OCI-LY7 (cell line): ENCODE results near the gene ARFGAP1. TPM values are rescaled to one million over a fixed set of nuclear protein-coding genes. Genes with fewer than 3 reads are reported as not detected.

Source experiments
- BruUV-seq: library from RNA; stranded (reverse); fragments of 400-500 nt; replicated peaks from 2 replicates; lab custom pipeline; 2021; lab: Mats Ljungman, UMichigan
- CTCF ChIA-PET: fragments of 300-600 bp; sonication (Branson Sonifier 250); formaldehyde crosslinking; loops from one replicate; lab custom pipeline; 2022; ENCODE audit warnings: antibody characterized with exemption; ENCODE audit not compliant: unreplicated experiment; lab: Charles Lee
- POLR2A ChIA-PET: fragments of 300-600 bp; sonication (Branson Sonifier 250); formaldehyde crosslinking; loops from one replicate; lab custom pipeline; 2022; ENCODE audit warnings: antibody characterized with exemption; lab: Charles Lee
- DNase-seq: peaks from one replicate; pipeline ENCODE4 v3.0.0-alpha.2; 2015; ENCODE audit warnings: low spot score
- H2AFZ ChIP-seq: fragments of 200-600 bp; sonication (generic), shearing (Covaris generic); 2 replicates; pipeline ENCODE4 v1.6.1; 2014; ENCODE audit warnings: mild to moderate bottlenecking, antibody characterized with exemption, low read length, moderate library complexity
- H3K27ac ChIP-seq: fragments of 200-600 bp; sonication (generic); 2 replicates; pipeline ENCODE4 v1.5.1; 2014; ENCODE audit warnings: mixed run types, low read depth, mild to moderate bottlenecking, moderate library complexity, low read length, inconsistent platforms; ENCODE audit not compliant: poor library complexity, severe bottlenecking
- H3K36me3 ChIP-seq: fragments of 200-600 bp; sonication (generic); 2 replicates; pipeline ENCODE4 v1.6.1; 2014; ENCODE audit warnings: mild to moderate bottlenecking, antibody characterized with exemption, low read length, moderate library complexity, mixed read lengths; ENCODE audit not compliant: insufficient read depth
- H3K4me1 ChIP-seq: fragments of 200-600 bp; sonication (generic); 2 replicates; pipeline ENCODE4 v1.5.1; 2014; ENCODE audit warnings: mild to moderate bottlenecking, low read length; ENCODE audit not compliant: insufficient read depth, poor library complexity, severe bottlenecking
- H3K4me2 ChIP-seq: fragments of 200-600 bp; sonication (generic); 2 replicates; pipeline ENCODE4 v1.6.1; 2014; ENCODE audit warnings: mild to moderate bottlenecking, low read length
- H3K4me3 ChIP-seq: fragments of 200-600 bp; sonication (generic); 2 replicates; pipeline ENCODE4 v1.5.1; 2014; ENCODE audit warnings: mild to moderate bottlenecking, low read depth, low read length; ENCODE audit not compliant: poor library complexity, severe bottlenecking
- H3K79me2 ChIP-seq: fragments of 200-600 bp; sonication (generic); 2 replicates; pipeline ENCODE4 v1.6.1; 2016; ENCODE audit warnings: low read depth, mild to moderate bottlenecking, low read length, moderate library complexity, mixed read lengths; ENCODE audit not compliant: insufficient read depth
- H3K9me2 ChIP-seq: fragments of 200-600 bp; sonication (generic); 2 replicates; pipeline ENCODE4 v1.6.1; 2016; ENCODE audit warnings: mild to moderate bottlenecking, low read length, mixed read lengths; ENCODE audit not compliant: insufficient read depth
- H3K9me3 ChIP-seq: fragments of 200-600 bp; sonication (generic); 2 replicates; pipeline ENCODE4 v1.6.1; 2014; ENCODE audit warnings: mild to moderate bottlenecking, mixed run types, low read length, mixed read lengths
- H4K20me1 ChIP-seq: fragments of 200-600 bp; sonication (generic); 2 replicates; pipeline ENCODE4 v1.6.1; 2014; ENCODE audit warnings: mild to moderate bottlenecking, antibody characterized with exemption, low read length, moderate library complexity, mixed read lengths; ENCODE audit not compliant: insufficient read depth
- EZH2phosphoT487 ChIP-seq: fragments of 200-600 bp; sonication (generic); IDR thresholded peaks from 2 replicates; pipeline ENCODE4 v1.6.1; 2018; ENCODE audit warnings: low read depth, borderline replicate concordance, mild to moderate bottlenecking, mixed run types, antibody characterized with exemption, low read length, moderate library complexity, mixed read lengths
- intact Hi-C: fragments of 100-400 bp; cut with micrococcal nuclease; formaldehyde crosslinking; loops from one replicate; pipeline ENCODE4 v1.10.0; 2022; ENCODE audit not compliant: unreplicated experiment
- total RNA-seq, 2 experiments: library from RNA; depleted of rRNA in 1 of 2; stranded (reverse); fragments of >200 nt in 1 of 2; shearing (Covaris generic) in 1 of 2; gene quantifications; 2 replicates each; pipeline ENCODE4 v1.2.3, GENCODE V29; 2014 to 2022
- TF ChIP-seq, protein P1 (sequence below): fragments of 200-600 bp; sonication (generic); conservative IDR thresholded peaks from 2 replicates; pipeline ENCODE4 v1.5.1; 2014; ENCODE audit warnings: mild to moderate bottlenecking, antibody characterized with exemption, low read length, moderate library complexity, mixed read lengths

Gene ARFGAP1
- total RNA-seq, 2 experiments from 2014 or later = 57.9 to 105 TPM

- intact Hi-C loops = no loop called here
- H3K4me3 ChIP-seq = no peak overlapping the region
Observed at GRCh38 chr20:63236116-63236837, 36.3 kb upstream of the ARFGAP1 start.

GRCh38 chr20:63238031-63238430 lies 34.6 kb upstream of the ARFGAP1 start:
- Histone ChIP-seq H3K4me1 (no peaks in the 10 kb centered on the region), H3K27ac (no peak overlapping the region), H3K9me2 (no peaks in the 10 kb centered on the region), H4K20me1 (no peaks in the 10 kb centered on the region), H3K9me3 (no peaks in the 10 kb centered on the region), H3K36me3 (no peaks in the 10 kb centered on the region), H3K4me2 (no peak overlapping the region), H3K79me2 (no peaks in the 10 kb centered on the region), H2AFZ (no peak overlapping the region), H3K4me3 (no peak overlapping the region)
- ChIA-PET POLR2A (no interaction called here), CTCF (no interaction called here)
- no TSS peak for BruUV-seq
- no peak for DNase-seq
- intact Hi-C loops = no loop called here
- TF ChIP-seq, protein P1, sequence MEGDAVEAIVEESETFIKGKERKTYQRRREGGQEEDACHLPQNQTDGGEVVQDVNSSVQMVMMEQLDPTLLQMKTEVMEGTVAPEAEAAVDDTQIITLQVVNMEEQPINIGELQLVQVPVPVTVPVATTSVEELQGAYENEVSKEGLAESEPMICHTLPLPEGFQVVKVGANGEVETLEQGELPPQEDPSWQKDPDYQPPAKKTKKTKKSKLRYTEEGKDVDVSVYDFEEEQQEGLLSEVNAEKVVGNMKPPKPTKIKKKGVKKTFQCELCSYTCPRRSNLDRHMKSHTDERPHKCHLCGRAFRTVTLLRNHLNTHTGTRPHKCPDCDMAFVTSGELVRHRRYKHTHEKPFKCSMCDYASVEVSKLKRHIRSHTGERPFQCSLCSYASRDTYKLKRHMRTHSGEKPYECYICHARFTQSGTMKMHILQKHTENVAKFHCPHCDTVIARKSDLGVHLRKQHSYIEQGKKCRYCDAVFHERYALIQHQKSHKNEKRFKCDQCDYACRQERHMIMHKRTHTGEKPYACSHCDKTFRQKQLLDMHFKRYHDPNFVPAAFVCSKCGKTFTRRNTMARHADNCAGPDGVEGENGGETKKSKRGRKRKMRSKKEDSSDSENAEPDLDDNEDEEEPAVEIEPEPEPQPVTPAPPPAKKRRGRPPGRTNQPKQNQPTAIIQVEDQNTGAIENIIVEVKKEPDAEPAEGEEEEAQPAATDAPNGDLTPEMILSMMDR = no peak
- TF ChIP-seq EZH2phosphoT487 = no peak

More at GRCh38 chr20:63236116-63236837, 36.3 kb upstream of the ARFGAP1 start:
- no TSS peak for BruUV-seq
- Histone ChIP-seq H3K9me3 (no peaks in the 10 kb centered on the region), H4K20me1 (no peaks in the 10 kb centered on the region), H3K36me3 (no peaks in the 10 kb centered on the region), H2AFZ (no peak overlapping the region), H3K27ac (no peak overlapping the region), H3K4me2 (no peak overlapping the region), H3K79me2 (no peaks in the 10 kb centered on the region), H3K9me2 (no peaks in the 10 kb centered on the region), H3K4me1 (no peaks in the 10 kb centered on the region)
- no peak for DNase-seq
- CTCF ChIA-PET = interaction anchor here (2.1 kb wide), 1 partner anchor 13 kb away, joined by 6 read pairs; no protein-coding TSS in a partner anchor
- TF ChIP-seq EZH2phosphoT487 = no peak
- TF ChIP-seq, protein P1 = no peak
- POLR2A ChIA-PET = no interaction called here

DNA sequence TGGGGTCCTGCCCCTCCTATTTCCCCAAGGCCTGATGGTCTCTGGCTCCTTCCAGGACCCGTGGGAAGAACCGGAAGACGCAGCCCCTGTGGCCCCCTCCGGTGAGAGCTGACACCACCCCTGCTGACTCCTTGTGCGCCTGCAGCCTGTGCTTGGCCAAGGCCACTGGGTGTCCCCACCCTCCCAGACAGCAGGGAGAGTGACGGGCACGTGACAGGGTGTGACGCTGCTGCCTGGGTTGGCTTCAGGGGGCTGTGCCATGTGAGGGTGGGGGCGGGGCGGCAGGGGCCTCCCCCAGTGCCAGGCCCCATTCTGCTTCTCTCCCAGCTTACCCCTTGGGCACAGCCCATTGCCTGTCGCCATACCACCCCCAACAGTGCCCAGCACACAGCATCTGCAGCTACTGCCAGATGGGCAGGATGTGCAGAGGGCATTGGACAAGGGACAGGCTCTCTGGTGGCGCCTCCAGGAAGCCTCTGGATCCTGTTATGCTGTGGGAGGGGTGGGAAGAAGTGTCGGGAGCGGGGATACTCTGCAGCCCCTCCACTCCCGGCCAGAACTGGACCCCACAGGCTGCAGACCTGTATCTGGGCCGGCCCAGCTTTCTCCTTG lies 34.0 kb upstream of the ARFGAP1 start:
- POLR2A ChIA-PET = no interaction called here
- Histone ChIP-seq H3K9me3 (no peaks in the 10 kb centered on the region), H3K4me2 (no peak overlapping the region), H4K20me1 (no peaks in the 10 kb centered on the region), H3K79me2 (no peaks in the 10 kb centered on the region), H3K36me3 (no peaks in the 10 kb centered on the region), H3K4me3 (no peak overlapping the region), H3K9me2 (no peaks in the 10 kb centered on the region), H3K27ac (no peak overlapping the region), H2AFZ (no peak overlapping the region), H3K4me1 (no peaks in the 10 kb centered on the region)
- no peak for DNase-seq
- TF ChIP-seq EZH2phosphoT487 = no peak
- TF ChIP-seq, protein P1 = no peak
- BruUV-seq = no TSS peak
- CTCF ChIA-PET = no interaction called here
- intact Hi-C loops = no loop called here
